K562 (cell line): Measurements from ENCODE around the gene TEKT2. TPM values are rescaled to one million over a fixed set of nuclear protein-coding genes. Genes with fewer than 3 reads are reported as not detected.

Experiments used
- CBX2 ChIP-seq: fragments of 200-600 bp; sonication (generic); IDR thresholded peaks from one replicate; pipeline ENCODE4 v1.6.1; 2012; ENCODE audit warnings: mild to moderate bottlenecking, low read length, inconsistent platforms; ENCODE audit not compliant: insufficient read depth, poor library complexity, severe bottlenecking
- CBX5 ChIP-seq: IDR thresholded peaks from 2 replicates; pipeline ENCODE4 v1.6.1; 2014; ENCODE audit warnings: low read depth, borderline replicate concordance
- CHD2 ChIP-seq: IDR thresholded peaks from 2 replicates; pipeline ENCODE4 v1.6.1; 2011; ENCODE audit warnings: low read depth, low read length
- CXXC5 ChIP-seq: fragments of 250-450 bp; sonication (Bioruptor Pico); IDR thresholded peaks from 2 replicates; pipeline ENCODE4 v1.8.0; 2022; ENCODE audit warnings: inconsistent platforms, mild to moderate bottlenecking, moderate library complexity
- DACH1 ChIP-seq: fragments of 450-650 bp; IDR thresholded peaks from 2 replicates; pipeline ENCODE4 v1.6.1; 2018; ENCODE audit not compliant: partially characterized antibody
- DEAF1 ChIP-seq: fragments of 450-650 bp; formaldehyde crosslinking; IDR thresholded peaks from 2 replicates; pipeline ENCODE4 v1.4.0; 2020; ENCODE audit warnings: mild to moderate bottlenecking, moderate library complexity
- ERF ChIP-seq: fragments of 450-650 bp; formaldehyde crosslinking; IDR thresholded peaks from 2 replicates; pipeline ENCODE4 v1.4.0; 2020; ENCODE audit warnings: mild to moderate bottlenecking, mixed read lengths
- FOXK2 ChIP-seq, 2 experiments: fragments of 450-650 bp; IDR thresholded peaks in 1 of 2; conservative IDR thresholded peaks in 1 of 2; 2 replicates each; pipeline ENCODE4 v1.6.1; 2016; ENCODE audit warnings: low read depth in 2 of 2, mild to moderate bottlenecking in 1 of 2
- FOXP1 ChIP-seq: sonication (generic); formaldehyde crosslinking; IDR thresholded peaks from 2 replicates; pipeline ENCODE4 v1.8.0; 2022; ENCODE audit warnings: mild to moderate bottlenecking, missing genetic modification reagents
- MBD2 ChIP-seq: sonication (generic); IDR thresholded peaks from 2 replicates; pipeline ENCODE4 v1.6.1; 2016; ENCODE audit warnings: low read depth, borderline replicate concordance
- MCM5 ChIP-seq: fragments of 450-650 bp; IDR thresholded peaks from 2 replicates; pipeline ENCODE4 v1.6.1; 2016; ENCODE audit warnings: low read depth
- NEUROD1 ChIP-seq: fragments of 150-350 bp; IDR thresholded peaks from 2 replicates; pipeline ENCODE4 v1.6.1; 2014; ENCODE audit warnings: borderline replicate concordance, low read length, low read depth; ENCODE audit not compliant: partially characterized antibody
- PHB2 ChIP-seq: fragments of 450-650 bp; IDR thresholded peaks from 2 replicates; pipeline ENCODE4 v1.6.1; 2017; ENCODE audit warnings: low read depth
- SNIP1 ChIP-seq: fragments of 450-650 bp; IDR thresholded peaks from 2 replicates; pipeline ENCODE4 v1.7.1; 2017; ENCODE audit warnings: low read depth, mild to moderate bottlenecking
- ZBED1 ChIP-seq: IDR thresholded peaks from 2 replicates; pipeline ENCODE4 v1.6.1; 2014
- ZFP1 ChIP-seq: fragments of 450-650 bp; formaldehyde crosslinking; IDR thresholded peaks from 2 replicates; pipeline ENCODE4 v1.4.0; 2020; ENCODE audit warnings: mild to moderate bottlenecking, mixed read lengths
- ZFP30 ChIP-seq: fragments of 250-450 bp; sonication (Bioruptor Pico); IDR thresholded peaks from 2 replicates; pipeline ENCODE4 v1.8.0; 2022; ENCODE audit warnings: moderate library complexity, mild to moderate bottlenecking, inconsistent platforms, borderline replicate concordance
- ZNF263 ChIP-seq: sonication (generic); formaldehyde crosslinking; IDR thresholded peaks from 2 replicates; pipeline ENCODE4 v1.8.0; 2022; ENCODE audit warnings: mild to moderate bottlenecking, missing genetic modification reagents, borderline replicate concordance
- ZNF347 ChIP-seq: fragments of 450-650 bp; formaldehyde crosslinking; IDR thresholded peaks from 2 replicates; pipeline ENCODE4 v1.4.0; 2020; ENCODE audit warnings: low read depth, mild to moderate bottlenecking, moderate library complexity
- ZNF79 ChIP-seq: fragments of 250-450 bp; sonication (Bioruptor Pico); IDR thresholded peaks from 2 replicates; pipeline ENCODE4 v1.4.0; 2020; ENCODE audit warnings: low read depth, mild to moderate bottlenecking, moderate library complexity
- polyA plus RNA-seq, 8 experiments: library from polyadenylated mRNA; depleted of rRNA in 4 of 8; stranded (reverse) in 5 of 8; unstranded in 3 of 8; fragments of >200 nt; fragmentation: Nextera tagmentation in 2 of 8; fragmentation: Illumina TruSeq in 1 of 8; extraction: Ambion mirVana in 2 of 8; extraction: Trizol in 1 of 8; gene quantifications; 2 replicates each; pipeline versions ENCODE4 v1.2.1 to v1.2.3, GENCODE V29; 2011 to 2014; ENCODE audit warnings: inconsistent platforms in 1 of 8, missing spikeins in 1 of 8
- total RNA-seq, 7 experiments: library from RNA; depleted of rRNA in 6 of 7; stranded (reverse); fragments of >200 nt in 6 of 7; fragmentation: Illumina TruSeq in 2 of 7; extraction: Trizol in 2 of 7; gene quantifications; 2 replicates each; pipeline versions ENCODE4 v1.2.1 to v1.2.3, GENCODE V29; 2011 to 2021; ENCODE audit warnings: low replicate concordance in 1 of 7
- TF ChIP-seq, protein P1 (sequence below): fragments of 450-650 bp; IDR thresholded peaks from one replicate; pipeline ENCODE4 v1.6.1; 2018; ENCODE audit warnings: mild to moderate bottlenecking, moderate library complexity; ENCODE audit not compliant: partially characterized antibody
- TF ChIP-seq, protein P2 (sequence below): fragments of 450-650 bp; formaldehyde crosslinking; IDR thresholded peaks from 2 replicates; pipeline ENCODE4 v1.4.0; 2022; ENCODE audit warnings: mild to moderate bottlenecking, moderate library complexity
- TF ChIP-seq, protein P3 (sequence below): sonication (generic); formaldehyde crosslinking; IDR thresholded peaks from 2 replicates; pipeline ENCODE4 v1.8.0; 2023; ENCODE audit warnings: mild to moderate bottlenecking, missing genetic modification reagents

Gene TEKT2
- total and polyA plus RNA-seq, 9 of the 15 experiments (the other 6 are each of a cell fraction or from before 2014, with no cell fraction given): 0.06 to 0.94 (median 0.30) TPM; not detected in 1

DNA sequence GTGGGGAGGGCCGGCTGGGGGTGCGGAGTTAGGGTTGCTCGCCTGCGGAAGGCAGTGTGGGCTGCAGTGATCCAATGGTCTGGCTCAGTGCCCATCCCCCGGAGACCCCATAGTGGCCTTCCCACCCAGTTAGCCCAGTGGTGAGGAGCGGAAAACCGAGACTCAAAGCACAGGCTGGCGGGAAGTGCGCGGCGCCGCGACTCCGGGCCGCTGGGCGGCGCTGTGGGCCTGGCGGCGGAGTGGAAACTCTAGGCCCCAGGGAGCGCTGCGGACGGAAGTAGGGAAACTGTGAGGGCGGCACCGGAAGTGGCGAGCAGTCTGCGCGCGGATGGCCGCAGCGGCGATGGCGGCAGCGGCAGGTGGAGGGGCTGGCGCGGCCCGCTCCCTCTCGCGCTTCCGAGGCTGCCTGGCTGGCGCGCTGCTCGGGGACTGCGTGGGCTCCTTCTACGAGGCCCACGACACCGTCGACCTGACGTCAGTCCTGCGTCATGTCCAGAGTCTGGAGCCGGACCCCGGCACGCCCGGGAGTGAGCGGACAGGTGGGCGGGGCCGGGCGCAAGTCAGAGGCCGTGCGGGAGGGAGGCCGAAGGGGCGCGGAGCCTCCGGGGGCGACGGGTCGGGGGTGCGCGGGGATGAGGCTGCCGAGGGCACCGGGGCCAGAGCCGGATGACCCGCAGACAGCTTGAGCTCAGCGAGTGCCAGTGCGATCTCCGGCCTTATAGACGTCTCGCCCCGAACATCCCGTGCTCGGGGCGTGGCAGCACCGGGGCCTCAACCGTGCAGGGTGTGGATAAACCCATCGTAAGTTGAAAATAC, 4.9 kb downstream of the TEKT2 start, which contains the start of gene ADPRS (continued):
- TF ChIP-seq ZFP30 (CRISPR knock-in tag) (no peak), ZNF79 (CRISPR knock-in tag) (no peak), CHD2 (peak; percentile 28), SNIP1 (peak; percentile 96), DEAF1 (CRISPR knock-in tag) (no peak), NEUROD1 (peak; percentile 66), CBX5 (peak; percentile 41; the same call in 1 of the 2 replicates), FOXP1 (CRISPR knock-in tag) (peak; percentile 95), PHB2 (no peak), MBD2 (peak; percentile 85), CBX2 (no peak), ZNF263 (peak; percentile 68; the same call in 1 of the 2 replicates), FOXK2 (conservative IDR thresholded peaks at IDR 0.05 in 1 of 2, IDR thresholded peaks at IDR 0.05 in 1 of 2; ENCODE audit: low read depth in 2 of 2) (peak; percentile 51 to 53; a peak in 2 of 4 replicates), ZBED1 (0 out of 2 replicates have a peak, but pooled peaks have one; percentile 37), ERF (CRISPR knock-in tag) (peak; percentile 71), DACH1 (no peak), ZFP1 (CRISPR knock-in tag) (no peak), MCM5 (no peak), CXXC5 (CRISPR knock-in tag) (peak; percentile 94), ZNF347 (CRISPR knock-in tag) (no peak)
- TF ChIP-seq, protein P1, sequence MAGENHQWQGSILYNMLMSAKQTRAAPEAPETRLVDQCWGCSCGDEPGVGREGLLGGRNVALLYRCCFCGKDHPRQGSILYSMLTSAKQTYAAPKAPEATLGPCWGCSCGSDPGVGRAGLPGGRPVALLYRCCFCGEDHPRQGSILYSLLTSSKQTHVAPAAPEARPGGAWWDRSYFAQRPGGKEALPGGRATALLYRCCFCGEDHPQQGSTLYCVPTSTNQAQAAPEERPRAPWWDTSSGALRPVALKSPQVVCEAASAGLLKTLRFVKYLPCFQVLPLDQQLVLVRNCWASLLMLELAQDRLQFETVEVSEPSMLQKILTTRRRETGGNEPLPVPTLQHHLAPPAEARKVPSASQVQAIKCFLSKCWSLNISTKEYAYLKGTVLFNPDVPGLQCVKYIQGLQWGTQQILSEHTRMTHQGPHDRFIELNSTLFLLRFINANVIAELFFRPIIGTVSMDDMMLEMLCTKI: no peak
- TF ChIP-seq, protein P2, sequence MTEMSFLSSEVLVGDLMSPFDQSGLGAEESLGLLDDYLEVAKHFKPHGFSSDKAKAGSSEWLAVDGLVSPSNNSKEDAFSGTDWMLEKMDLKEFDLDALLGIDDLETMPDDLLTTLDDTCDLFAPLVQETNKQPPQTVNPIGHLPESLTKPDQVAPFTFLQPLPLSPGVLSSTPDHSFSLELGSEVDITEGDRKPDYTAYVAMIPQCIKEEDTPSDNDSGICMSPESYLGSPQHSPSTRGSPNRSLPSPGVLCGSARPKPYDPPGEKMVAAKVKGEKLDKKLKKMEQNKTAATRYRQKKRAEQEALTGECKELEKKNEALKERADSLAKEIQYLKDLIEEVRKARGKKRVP: peak; percentile 38; the same call in 1 of the 2 replicates
- TF ChIP-seq, protein P3, sequence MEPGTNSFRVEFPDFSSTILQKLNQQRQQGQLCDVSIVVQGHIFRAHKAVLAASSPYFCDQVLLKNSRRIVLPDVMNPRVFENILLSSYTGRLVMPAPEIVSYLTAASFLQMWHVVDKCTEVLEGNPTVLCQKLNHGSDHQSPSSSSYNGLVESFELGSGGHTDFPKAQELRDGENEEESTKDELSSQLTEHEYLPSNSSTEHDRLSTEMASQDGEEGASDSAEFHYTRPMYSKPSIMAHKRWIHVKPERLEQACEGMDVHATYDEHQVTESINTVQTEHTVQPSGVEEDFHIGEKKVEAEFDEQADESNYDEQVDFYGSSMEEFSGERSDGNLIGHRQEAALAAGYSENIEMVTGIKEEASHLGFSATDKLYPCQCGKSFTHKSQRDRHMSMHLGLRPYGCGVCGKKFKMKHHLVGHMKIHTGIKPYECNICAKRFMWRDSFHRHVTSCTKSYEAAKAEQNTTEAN (CRISPR knock-in tag): no peak
